Transverse colon (tissue), 4 donors: Measurements from ENCODE around the gene CA6. TPM values are rescaled to one million over a fixed set of nuclear protein-coding genes. Genes with fewer than 3 reads are reported as not detected.
"Not testable (repeated sequence)": the region's sequence is repeated elsewhere in the genome, so short reads cannot be mapped to it uniquely, and the experiment has no call there.

Source experiments
- DNase-seq: peaks from one replicate; pipeline ENCODE4 v3.0.0-alpha.2; 2019
- H3K27ac ChIP-seq, 4 donors: fragments of 200-600 bp; sonication (generic); 2 replicates each; pipeline ENCODE4 v1.5.1; 2016 to 2018; ENCODE audit warnings: inconsistent platforms in 4 of 4
- H3K27me3 ChIP-seq: fragments of 200-600 bp; sonication (generic); 2 replicates; pipeline ENCODE4 v1.5.1; 2017; ENCODE audit warnings: inconsistent platforms
- H3K36me3 ChIP-seq, 4 donors: fragments of 200-600 bp; sonication (generic); 2 replicates each; pipeline ENCODE4 v1.5.1; 2017 to 2019; ENCODE audit warnings: inconsistent platforms in 4 of 4
- H3K4me1 ChIP-seq, 4 donors: fragments of 200-600 bp; sonication (generic); 2 replicates each; pipeline ENCODE4 v1.5.1; 2017 to 2020; ENCODE audit warnings: inconsistent platforms in 4 of 4
- H3K4me3 ChIP-seq, 4 donors: fragments of 200-600 bp; sonication (generic); 1 replicate in 1 of 4; 2 replicates in 3 of 4; pipeline versions ENCODE4 v1.5.1 to v1.6.1; 2017 to 2019; ENCODE audit warnings: inconsistent platforms in 4 of 4
- H3K9me3 ChIP-seq, 2 donors: fragments of 200-600 bp; sonication (generic); 2 replicates each; pipeline ENCODE4 v1.5.1; 2017 to 2019; ENCODE audit warnings: inconsistent platforms in 2 of 2
- EP300 ChIP-seq: sonication (generic); formaldehyde crosslinking; IDR thresholded peaks from one replicate; pipeline ENCODE4 v1.6.1; 2017; ENCODE audit warnings: antibody characterized with exemption, low read depth
- POLR2A ChIP-seq: fragments of 450-650 bp; IDR thresholded peaks from one replicate; pipeline ENCODE4 v1.6.1; 2016; ENCODE audit warnings: antibody characterized with exemption, mild to moderate bottlenecking, moderate library complexity
- POLR2AphosphoS5 ChIP-seq, 3 donors: sonication (generic); formaldehyde crosslinking; IDR thresholded peaks; one replicate each; pipeline ENCODE4 v1.6.1; 2016; ENCODE audit warnings: antibody characterized with exemption in 3 of 3
- WGBS, 2 donors: methylation state at CpG; one replicate each; pipeline ENCODE4 v1.1.5; 2018; ENCODE audit warnings: low coverage in 1 of 2; 5-methylcytosine and 5-hydroxymethylcytosine counted together
- in situ Hi-C, 4 donors: fragments of 200-750 bp; cut with MboI; loops; one replicate each; pipeline versions ENCODE4 v1.15.0 to v1.15.1; 2017; ENCODE audit warnings: low sequenced_read_pairs in 3 of 4, low pct_ligation_motif_present in 1 of 4, low pct_unique_long_range_greater_than_20kb in 1 of 4
- intact Hi-C: fragments of 100-400 bp; cut with DNase I; formaldehyde crosslinking; loops from one replicate; pipeline ENCODE4 v1.15.1; 2023; ENCODE audit warnings: low total_unique reads
- total RNA-seq, 4 donors: library from RNA; depleted of rRNA; stranded (reverse); fragments of >200 nt; gene quantifications; one replicate each; pipeline ENCODE4 v1.1.0, GENCODE V29; 2016
- TF ChIP-seq, protein P1 (sequence below), 5 experiments: fragments of 200-600 bp in 3 of 5; fragments of 450-650 bp in 2 of 5; sonication (generic) in 3 of 5; IDR thresholded peaks; 1 replicate in 2 of 5; 2 replicates in 3 of 5; pipeline ENCODE4 v1.5.1; 2016 to 2017; ENCODE audit warnings: antibody characterized with exemption in 5 of 5, inconsistent platforms in 3 of 5, mild to moderate bottlenecking in 2 of 5, moderate library complexity in 1 of 5

Gene CA6
- total RNA-seq, 4 donors from 2014 or later, result not detected

DNA sequence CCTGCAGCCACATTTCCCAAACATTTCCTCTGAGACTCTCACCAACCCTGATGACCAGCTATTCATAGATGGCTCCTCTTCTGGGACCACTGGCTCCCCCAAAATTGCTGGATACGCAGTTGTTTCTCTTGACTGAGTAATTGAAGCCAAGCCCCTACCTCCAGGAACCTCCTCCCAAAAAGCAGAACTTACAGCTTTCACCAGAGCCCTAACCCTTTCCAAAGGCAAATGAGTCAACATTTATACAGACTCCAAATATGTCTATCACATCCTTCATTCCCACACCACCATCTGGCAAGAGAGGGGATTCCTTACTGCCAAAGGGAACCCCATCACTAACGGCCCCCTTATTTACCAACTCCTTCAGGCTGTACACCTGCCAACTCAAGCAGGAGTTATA lies 20.3 kb upstream of the CA6 start:
- TF ChIP-seq, protein P1, sequence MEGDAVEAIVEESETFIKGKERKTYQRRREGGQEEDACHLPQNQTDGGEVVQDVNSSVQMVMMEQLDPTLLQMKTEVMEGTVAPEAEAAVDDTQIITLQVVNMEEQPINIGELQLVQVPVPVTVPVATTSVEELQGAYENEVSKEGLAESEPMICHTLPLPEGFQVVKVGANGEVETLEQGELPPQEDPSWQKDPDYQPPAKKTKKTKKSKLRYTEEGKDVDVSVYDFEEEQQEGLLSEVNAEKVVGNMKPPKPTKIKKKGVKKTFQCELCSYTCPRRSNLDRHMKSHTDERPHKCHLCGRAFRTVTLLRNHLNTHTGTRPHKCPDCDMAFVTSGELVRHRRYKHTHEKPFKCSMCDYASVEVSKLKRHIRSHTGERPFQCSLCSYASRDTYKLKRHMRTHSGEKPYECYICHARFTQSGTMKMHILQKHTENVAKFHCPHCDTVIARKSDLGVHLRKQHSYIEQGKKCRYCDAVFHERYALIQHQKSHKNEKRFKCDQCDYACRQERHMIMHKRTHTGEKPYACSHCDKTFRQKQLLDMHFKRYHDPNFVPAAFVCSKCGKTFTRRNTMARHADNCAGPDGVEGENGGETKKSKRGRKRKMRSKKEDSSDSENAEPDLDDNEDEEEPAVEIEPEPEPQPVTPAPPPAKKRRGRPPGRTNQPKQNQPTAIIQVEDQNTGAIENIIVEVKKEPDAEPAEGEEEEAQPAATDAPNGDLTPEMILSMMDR (IDR thresholded peaks at IDR 0.05), result no peak
- no peak for TF ChIP-seq POLR2A
- TF ChIP-seq POLR2AphosphoS5 (IDR thresholded peaks at IDR 0.05), result no peak
- no peak for TF ChIP-seq EP300
- Histone ChIP-seq H3K27me3 (no peaks in the 10 kb centered on the region), H3K4me3 (no peak overlapping the region), H3K4me1 (no peaks in the 10 kb centered on the region), H3K36me3 (no peaks in the 10 kb centered on the region), H3K27ac (no peak overlapping the region), H3K9me3 (no peaks in the 10 kb centered on the region)
- intact Hi-C loops (no loop called here), in situ Hi-C loops (loop anchor here in 2 of 4 donors (10.0 kb wide), 1 partner anchor 59 kb away; no protein-coding TSS in a partner anchor)
- 40 to 41% methylated on average over 2 of the region's 2 CpGs for WGBS, 2 donors
- DNase-seq, result no peak

DNA sequence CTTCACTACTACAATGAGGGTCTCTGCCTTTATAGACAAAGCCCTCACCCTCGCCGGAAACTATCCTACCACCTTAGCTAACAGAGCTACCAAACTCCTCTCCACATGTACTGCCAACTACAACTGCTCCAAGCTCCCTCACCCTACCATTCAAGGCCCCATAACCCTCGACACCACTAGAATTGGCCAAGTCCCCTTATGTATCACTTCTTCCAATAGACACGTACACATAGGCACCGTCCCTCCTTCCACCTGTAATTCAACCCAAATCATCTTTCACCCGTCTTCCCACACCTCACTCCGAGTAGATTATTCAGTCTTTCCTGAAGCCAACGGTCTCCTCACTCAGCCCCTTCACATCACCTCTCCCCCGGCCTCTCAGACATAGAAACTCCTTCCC lies 19.7 kb upstream of the CA6 start:
- Histone ChIP-seq H3K36me3 (no peaks in the 10 kb centered on the region), H3K9me3 (no peaks in the 10 kb centered on the region), H3K27ac (no peak overlapping the region), H3K4me3 (no peak overlapping the region), H3K27me3 (no peaks in the 10 kb centered on the region), H3K4me1 (no peaks in the 10 kb centered on the region)
- WGBS, 2 donors, result 85% methylated on average over 4 to 9 of the region's 9 CpGs
- TF ChIP-seq EP300, result no peak
- no peak for TF ChIP-seq POLR2AphosphoS5 (IDR thresholded peaks at IDR 0.05)
- TF ChIP-seq, protein P1 (IDR thresholded peaks at IDR 0.05), result no peak
- TF ChIP-seq POLR2A, result no peak
- in situ Hi-C loops (loop anchor here in 2 of 4 donors (10.0 kb wide), 1 partner anchor 59 kb away; no protein-coding TSS in a partner anchor), intact Hi-C loops (no loop called here)
- no peak for DNase-seq

DNA sequence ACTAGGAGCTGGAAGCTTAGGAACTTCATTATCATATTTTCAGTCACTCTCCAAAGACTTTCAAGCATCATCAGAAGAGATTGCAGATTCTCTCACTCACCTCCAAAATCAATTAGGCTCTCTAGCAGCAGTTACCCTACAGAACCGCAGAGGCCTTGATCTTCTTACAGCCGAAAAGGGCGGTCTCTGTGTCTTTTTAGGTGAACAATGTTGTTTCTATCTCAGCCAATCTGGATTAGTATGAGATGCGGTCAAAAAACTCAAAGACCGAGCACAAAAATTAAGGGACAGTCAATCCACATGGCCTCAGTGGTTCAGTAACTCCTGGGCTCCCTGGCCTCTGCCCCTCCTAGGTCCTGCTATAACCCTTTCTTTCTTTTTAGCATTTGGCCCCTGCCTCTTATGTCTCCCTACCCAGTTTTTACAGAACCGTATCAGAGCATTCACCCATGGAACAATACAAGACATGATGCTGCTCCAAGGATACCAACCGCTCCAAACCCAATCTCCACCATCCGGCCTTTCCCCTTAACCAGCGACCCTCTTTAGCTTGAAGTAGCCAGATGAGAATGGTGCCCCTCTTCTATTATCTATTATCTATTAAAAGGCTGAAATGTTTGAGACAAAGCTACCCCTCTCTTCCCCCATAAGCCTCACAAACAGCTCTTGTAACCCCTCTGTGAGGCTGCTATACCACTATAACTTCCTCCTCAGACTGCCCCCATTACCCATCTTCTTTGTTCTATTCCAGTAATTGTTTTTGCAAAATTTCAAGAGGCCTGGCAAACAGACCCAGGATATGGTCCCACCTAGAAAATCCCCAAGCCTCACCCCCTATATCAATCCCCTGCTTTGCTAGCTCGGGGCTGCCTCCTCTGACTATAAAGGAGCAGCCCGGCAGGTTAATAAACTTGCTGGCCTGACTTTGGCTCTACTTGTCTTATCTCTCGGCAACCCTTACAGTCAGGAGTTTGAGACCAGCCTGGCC lies 18.7 kb upstream of the CA6 start:
- no peaks in the 10 kb centered on the region for H3K36me3 ChIP-seq
- intact Hi-C loops (no loop called here), in situ Hi-C loops (loop anchor here in 2 of 4 donors (10.0 kb wide), 1 partner anchor 58 kb away; no protein-coding TSS in a partner anchor)
- H3K27ac ChIP-seq, result no peak overlapping the region
- H3K4me3 ChIP-seq, result no peak overlapping the region
- TF ChIP-seq EP300 (no peak), POLR2A (no peak), POLR2AphosphoS5 (IDR thresholded peaks at IDR 0.05) (no peak)
- TF ChIP-seq, protein P1 (IDR thresholded peaks at IDR 0.05), result no peak
- WGBS, 2 donors, result 89 to 96% methylated on average over 8 to 12 of the region's 12 CpGs
- no peaks in the 10 kb centered on the region for H3K9me3 ChIP-seq
- no peaks in the 10 kb centered on the region for H3K27me3 ChIP-seq
- DNase-seq, result no peak
- H3K4me1 ChIP-seq, result no peaks in the 10 kb centered on the region

DNA sequence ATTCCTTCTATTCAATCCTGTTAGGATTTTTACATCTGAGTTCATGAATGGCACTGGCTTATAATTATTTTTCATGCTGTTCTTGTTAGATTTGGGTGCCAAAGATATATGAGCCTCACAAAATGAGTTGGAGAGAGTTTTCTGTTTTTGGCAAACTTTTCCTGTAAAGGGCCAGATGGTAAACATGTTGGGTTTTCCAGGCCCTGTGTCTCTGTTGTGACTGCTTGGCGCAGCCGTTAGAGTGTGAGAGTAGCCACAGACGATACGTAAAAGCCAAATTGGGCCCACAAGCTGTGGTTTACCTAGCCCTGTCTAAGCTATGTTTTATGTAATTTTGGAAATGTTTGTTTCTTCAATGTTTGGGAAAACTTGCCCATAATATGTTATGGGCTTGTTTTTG lies 15.6 kb upstream of the CA6 start:
- intact Hi-C loops, result loop anchor here (5.0 kb wide), 1 partner anchor 37 kb away; no protein-coding TSS in a partner anchor
- in situ Hi-C loops, result no loop called here
- no peaks in the 10 kb centered on the region for H3K36me3 ChIP-seq
- TF ChIP-seq POLR2AphosphoS5 (IDR thresholded peaks at IDR 0.05), result no peak
- no peaks in the 10 kb centered on the region for H3K27me3 ChIP-seq
- DNase-seq, result no peak
- no peaks in the 10 kb centered on the region for H3K9me3 ChIP-seq
- H3K27ac ChIP-seq, result no peak overlapping the region
- no peaks in the 10 kb centered on the region for H3K4me1 ChIP-seq
- 77% methylated on average over 4 of the region's 4 CpGs; no CpG with 5 or more reads in 1 of the 2 donors for WGBS, 2 donors
- H3K4me3 ChIP-seq, result no peak overlapping the region

DNA sequence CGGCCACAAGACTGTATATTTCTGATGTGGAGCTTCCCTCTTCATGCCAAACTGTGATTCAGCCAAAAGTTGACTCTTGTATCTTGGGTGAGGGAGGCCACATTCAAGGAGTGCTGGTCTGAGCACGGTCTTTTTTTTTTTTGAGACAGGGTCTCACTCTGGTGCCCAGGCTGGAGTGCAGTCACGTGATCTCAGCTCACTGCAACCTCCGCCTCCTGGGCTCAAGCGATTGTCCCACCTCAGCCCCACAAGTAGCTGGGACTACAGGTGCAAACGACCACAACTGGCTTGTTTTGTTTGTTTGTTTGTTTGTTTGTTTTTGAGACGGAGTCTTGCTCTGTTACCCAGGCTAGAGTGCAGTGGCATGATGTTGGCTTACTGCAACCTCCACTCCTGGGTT lies 8.6 kb upstream of the CA6 start:
- H3K27me3 ChIP-seq, in situ Hi-C loops, H3K4me1 ChIP-seq, DNase-seq, H3K27ac ChIP-seq, H3K4me3 ChIP-seq, H3K36me3 ChIP-seq, intact Hi-C loops, H3K9me3 ChIP-seq: not testable (repeated sequence)
- 83 to 100% methylated on average over 1 to 7 of the region's 7 CpGs for WGBS, 2 donors
